HG02588 (cell line): ENCODE measurements around the gene TRH.
"Not testable (repeated sequence)": the region's sequence is repeated elsewhere in the genome, so short reads cannot be mapped to it uniquely, and the experiment has no call there.

Experiments
- ATAC-seq: cut with Tn5 transposase; IDR thresholded peaks from one replicate; pipeline ENCODE4 v1.9.1; 2021; ENCODE audit warnings: mild to moderate bottlenecking, moderate library complexity; ENCODE audit not compliant: unreplicated experiment

Gene TRH

GRCh38 chr3:129962600-129962999 is 11.9 kb upstream of the TRH start:
- no peak for ATAC-seq

GRCh38 chr3:129965937-129966336 is 8.6 kb upstream of the TRH start:
- no peak for ATAC-seq

- no peak for ATAC-seq
These were observed 7.6 kb upstream of the TRH start for GRCh38 chr3:129966876-129967275.

GRCh38 chr3:129967761-129968160 is 6.8 kb upstream of the TRH start:
- no peak for ATAC-seq

GRCh38 chr3:129971351-129972052 is 3.0 kb upstream of the TRH start:
- ATAC-seq, result no peak

GRCh38 chr3:129972301-129972700 is 2.2 kb upstream of the TRH start:
- no peak for ATAC-seq

GRCh38 chr3:129973853-129974563 is 512 bp upstream of the TRH start:
- ATAC-seq, result no peak

- ATAC-seq, result no peak
These were observed 549 bp downstream of the TRH start for GRCh38 chr3:129974833-129975704.

- no peak for ATAC-seq
These were observed 1.2 kb downstream of the TRH start for GRCh38 chr3:129975705-129976048.

GRCh38 chr3:129976286-129976685 is 1.8 kb downstream of the TRH start:
- ATAC-seq, result no peak

GRCh38 chr3:129978123-129978522 is 3.6 kb downstream of the TRH start:
- no peak for ATAC-seq

- no peak for ATAC-seq
These were observed 5.4 kb downstream of the TRH start for GRCh38 chr3:129979905-129980304.

GRCh38 chr3:129983561-129983960 is 9.0 kb downstream of the TRH start:
- ATAC-seq, result no peak

GRCh38 chr3:129984125-129984524 is 9.6 kb downstream of the TRH start:
- no peak for ATAC-seq

GRCh38 chr3:129985113-129985512 is 10.6 kb downstream of the TRH start:
- no peak for ATAC-seq

GRCh38 chr3:129988429-129988828 is 13.9 kb downstream of the TRH start:
- no peak for ATAC-seq

- no peak for ATAC-seq
These were observed 14.9 kb downstream of the TRH start for GRCh38 chr3:129989414-129989813.

GRCh38 chr3:129992781-129993180 is 18.3 kb downstream of the TRH start:
- no peak for ATAC-seq

GRCh38 chr3:129994883-129995559 is 20.5 kb downstream of the TRH start:
- no peak for ATAC-seq

- ATAC-seq, result no peak
These were observed 21.6 kb downstream of the TRH start for GRCh38 chr3:129996073-129996472.

GRCh38 chr3:129999176-129999575 is 24.7 kb downstream of the TRH start:
- ATAC-seq, result not testable (repeated sequence)
